GM21529 (cell line): ENCODE data around the gene SEZ6L.

ENCODE experiments used
- ATAC-seq: cut with Tn5 transposase; IDR thresholded peaks from one replicate; pipeline ENCODE4 v1.9.1; 2021; ENCODE audit not compliant: unreplicated experiment

Gene SEZ6L

GRCh38 chr22:26169315-26170111 is at the start of gene SEZ6L:
SEZ6L (plus strand) TSS chr22:26169462; CDS start chr22:26169670, 208 bp downstream.
- ATAC-seq, result no peak

- ATAC-seq, result no peak
These were observed 46.3 kb upstream of the SEZ6L start for GRCh38 chr22:26122920-26123468.

- no peak for ATAC-seq
These were observed 44.1 kb upstream of the SEZ6L start for GRCh38 chr22:26124991-26125725.

- ATAC-seq, result no peak
These were observed 42.1 kb upstream of the SEZ6L start for GRCh38 chr22:26127126-26127525.

GRCh38 chr22:26127556-26127955 is 41.7 kb upstream of the SEZ6L start:
- ATAC-seq, result no peak

GRCh38 chr22:26131589-26132154 is 37.6 kb upstream of the SEZ6L start:
- no peak for ATAC-seq

- no peak for ATAC-seq
These were observed 34.5 kb upstream of the SEZ6L start for GRCh38 chr22:26134654-26135330.

- no peak for ATAC-seq
These were observed 33.5 kb upstream of the SEZ6L start for GRCh38 chr22:26135806-26136205.

GRCh38 chr22:26139310-26139709 is 30.0 kb upstream of the SEZ6L start:
- no peak for ATAC-seq

GRCh38 chr22:26141831-26142230 is 27.4 kb upstream of the SEZ6L start:
- no peak for ATAC-seq

GRCh38 chr22:26143806-26144325 is 25.4 kb upstream of the SEZ6L start:
- ATAC-seq, result no peak

- ATAC-seq, result no peak
These were observed 9.4 kb upstream of the SEZ6L start for GRCh38 chr22:26159886-26160285.

- ATAC-seq, result no peak
These were observed 7.5 kb upstream of the SEZ6L start for GRCh38 chr22:26161746-26162145.

GRCh38 chr22:26162926-26163325 is 6.3 kb upstream of the SEZ6L start:
- ATAC-seq, result no peak

GRCh38 chr22:26164174-26164573 is 5.1 kb upstream of the SEZ6L start:
- ATAC-seq, result no peak

GRCh38 chr22:26168330-26168851 is 871 bp upstream of the SEZ6L start:
- ATAC-seq, result no peak

GRCh38 chr22:26168939-26169314 is 335 bp upstream of the SEZ6L start:
- no peak for ATAC-seq

- no peak for ATAC-seq
These were observed 840 bp downstream of the SEZ6L start for GRCh38 chr22:26170112-26170492.

GRCh38 chr22:26170795-26171580 is 1.7 kb downstream of the SEZ6L start:
- no peak for ATAC-seq

GRCh38 chr22:26172389-26172990 is 3.2 kb downstream of the SEZ6L start:
- no peak for ATAC-seq
